Measurements from ENCODE around the gene TKTL2. TPM values are rescaled to one million over a fixed set of nuclear protein-coding genes. Genes with fewer than 3 reads are reported as not detected.

TKTL2 gene
- total RNA-seq, 1 experiment from 2014 or later, result not detected

DNA sequence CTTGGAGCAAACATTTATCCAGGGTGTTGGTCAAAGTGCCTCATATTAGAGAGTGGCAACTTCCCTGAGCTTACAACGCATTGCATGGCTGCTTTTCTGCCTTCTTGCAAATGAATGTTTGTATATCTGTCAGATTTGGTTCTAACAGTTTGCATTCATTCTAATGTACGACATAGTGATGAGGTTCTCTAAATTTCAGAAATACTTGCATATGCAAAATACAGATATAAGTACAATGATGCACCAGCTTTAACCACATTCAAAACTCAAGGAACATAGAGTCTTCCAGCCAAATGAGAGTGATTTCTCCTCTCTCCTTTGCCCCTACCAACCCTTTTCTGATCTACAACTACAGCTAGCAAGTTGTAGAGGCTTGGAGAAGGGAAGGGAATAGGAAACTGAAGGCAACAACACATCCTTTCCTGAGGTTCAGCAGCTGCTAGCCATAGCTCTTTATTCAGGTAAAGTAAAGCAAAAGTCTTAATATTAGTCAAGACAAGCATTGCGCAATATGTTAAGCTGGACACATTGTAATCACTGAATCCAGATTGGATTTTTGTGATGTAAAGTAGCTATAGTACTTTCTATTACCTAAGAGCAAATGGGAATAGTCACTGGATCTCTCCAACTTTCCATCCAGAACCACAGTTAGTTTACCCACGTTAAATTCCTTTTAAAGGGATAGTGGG lies 6.3 kb downstream of the TKTL2 start:
- no peaks in the 10 kb centered on the region for H3K9me3 Mint-ChIP-seq
- H3K27me3 Mint-ChIP-seq (ENCODE audit: low read depth), result no peaks in the 10 kb centered on the region; the same call in 1 of the 2 replicates
- Histone ChIP-seq H3K4me2 (ENCODE audit: insufficient read depth, insufficient read length, low read length) (no peak overlapping the region), H4K91ac (ENCODE audit: insufficient read length, low read depth, low read length) (no peak overlapping the region), H4K20me1 (ENCODE audit: control insufficient read depth, insufficient read depth, insufficient read length) (no peaks in the 10 kb centered on the region), H2BK5ac (ENCODE audit: insufficient read length, low read length) (no peak overlapping the region), H3K9ac (ENCODE audit: extremely low read depth, insufficient read length, low read length) (no peak overlapping the region), H4K8ac (replicated peaks; ENCODE audit: insufficient read length, low read depth, low read length) (no peak overlapping the region), H3K18ac (ENCODE audit: insufficient read length, low read depth, low read length) (no peak overlapping the region), H2BK120ac (ENCODE audit: low read depth, low read length, poor library complexity, severe bottlenecking) (no peak overlapping the region), H2AFZ (ENCODE audit: low read length) (no peak overlapping the region), H3K79me1 (ENCODE audit: insufficient read depth, low read depth, low read length, poor library complexity, severe bottlenecking) (no peaks in the 10 kb centered on the region), H3K14ac (ENCODE audit: insufficient read depth, low read length) (no peak overlapping the region), H3K23ac (ENCODE audit: insufficient read length, low read depth, low read length) (no peak overlapping the region), H3T11ph (ENCODE audit: low read length) (no peak overlapping the region), H3K27ac (ENCODE audit: insufficient read length, low read depth, low read length) (no peak overlapping the region), H4K5ac (ENCODE audit: insufficient read length, low read depth, low read length) (no peak overlapping the region), H2BK12ac (ENCODE audit: insufficient read length, low read depth, low read length) (no peak overlapping the region), H2BK15ac (ENCODE audit: low read depth, low read length) (no peak overlapping the region), H3K9me3 (ENCODE audit: control insufficient read depth, low read depth, low read length) (no peaks in the 10 kb centered on the region), H3K56ac (ENCODE audit: insufficient read length, low read depth, low read length) (no peak overlapping the region), H3K4me1 (ENCODE audit: insufficient read depth, low read length) (no peaks in the 10 kb centered on the region), H3K4ac (ENCODE audit: low read depth, low read length) (no peak overlapping the region), H2AK5ac (ENCODE audit: insufficient read length, low read length) (no peak overlapping the region), H3K27me3 (ENCODE audit: insufficient read depth, low read length) (no peaks in the 10 kb centered on the region), H3K23me2 (ENCODE audit: insufficient read length, low read depth, low read length, poor library complexity, severe bottlenecking) (no peaks in the 10 kb centered on the region), H3K79me2 (ENCODE audit: insufficient read depth, low read length) (no peaks in the 10 kb centered on the region), H2BK20ac (ENCODE audit: low read depth, low read length, poor library complexity, severe bottlenecking) (no peak overlapping the region)
- no peak overlapping the region for H3K4me3 Mint-ChIP-seq
- no peaks in the 10 kb centered on the region for H3K4me1 Mint-ChIP-seq
- WGBS (ENCODE audit: extremely low coverage, insufficient read length, low lambda C conversion rate), result no CpG with 5 or more reads among the region's 4 CpGs
- H3K27ac Mint-ChIP-seq, result no peak overlapping the region
- TF ChIP-seq, protein P1, sequence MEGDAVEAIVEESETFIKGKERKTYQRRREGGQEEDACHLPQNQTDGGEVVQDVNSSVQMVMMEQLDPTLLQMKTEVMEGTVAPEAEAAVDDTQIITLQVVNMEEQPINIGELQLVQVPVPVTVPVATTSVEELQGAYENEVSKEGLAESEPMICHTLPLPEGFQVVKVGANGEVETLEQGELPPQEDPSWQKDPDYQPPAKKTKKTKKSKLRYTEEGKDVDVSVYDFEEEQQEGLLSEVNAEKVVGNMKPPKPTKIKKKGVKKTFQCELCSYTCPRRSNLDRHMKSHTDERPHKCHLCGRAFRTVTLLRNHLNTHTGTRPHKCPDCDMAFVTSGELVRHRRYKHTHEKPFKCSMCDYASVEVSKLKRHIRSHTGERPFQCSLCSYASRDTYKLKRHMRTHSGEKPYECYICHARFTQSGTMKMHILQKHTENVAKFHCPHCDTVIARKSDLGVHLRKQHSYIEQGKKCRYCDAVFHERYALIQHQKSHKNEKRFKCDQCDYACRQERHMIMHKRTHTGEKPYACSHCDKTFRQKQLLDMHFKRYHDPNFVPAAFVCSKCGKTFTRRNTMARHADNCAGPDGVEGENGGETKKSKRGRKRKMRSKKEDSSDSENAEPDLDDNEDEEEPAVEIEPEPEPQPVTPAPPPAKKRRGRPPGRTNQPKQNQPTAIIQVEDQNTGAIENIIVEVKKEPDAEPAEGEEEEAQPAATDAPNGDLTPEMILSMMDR (conservative IDR thresholded peaks at IDR 0.05), result no peak
- no peak for DNase-seq
- no peaks in the 10 kb centered on the region for H3K36me3 Mint-ChIP-seq (ENCODE audit: insufficient read depth in 1 of 3, low read depth in 3 of 3)

All from H9 (cell line).